Activated CD8-positive, alpha-beta T cell treated with anti-CD3 and anti-CD28 coated beads for 36 hours (primary cell): ENCODE results near the gene CCT8. TPM values are rescaled to one million over a fixed set of nuclear protein-coding genes. Genes with fewer than 3 reads are reported as not detected.

Source experiments
- ATAC-seq: fragments of 200-7000 bp; cut with Tn5 transposase; one replicate; pipeline ENCODE4 v1.10.0; 2021; ENCODE audit warnings: mild to moderate bottlenecking, moderate library complexity
- CTCF ChIA-PET: fragments of 350-600 bp; sonication (Branson Sonifier 250); formaldehyde crosslinking; loops from one replicate; lab custom pipeline; 2021; ENCODE audit warnings: antibody characterized with exemption; lab: Charles Lee
- POLR2A ChIA-PET: fragments of 350-600 bp; sonication (Branson Sonifier 250); formaldehyde crosslinking; loops from one replicate; lab custom pipeline; 2021; ENCODE audit warnings: antibody characterized with exemption; lab: Charles Lee
- DNase-seq: peaks from one replicate; pipeline ENCODE4 v3.0.0-alpha.2; 2020
- H3K27ac Mint-ChIP-seq: one replicate; pipeline ENCODE4 v1.8.0; 2021; ENCODE audit warnings: mild to moderate bottlenecking, mixed read lengths
- H3K27me3 Mint-ChIP-seq: one replicate; pipeline ENCODE4 v1.8.0; 2021; ENCODE audit warnings: mixed read lengths
- H3K36me3 Mint-ChIP-seq: one replicate; pipeline ENCODE4 v1.8.0; 2021; ENCODE audit warnings: low read depth, mixed read lengths
- H3K4me1 Mint-ChIP-seq: one replicate; pipeline ENCODE4 v1.8.0; 2021; ENCODE audit warnings: low read depth, mixed read lengths
- H3K4me3 Mint-ChIP-seq: one replicate; pipeline ENCODE4 v1.8.0; 2021; ENCODE audit warnings: mild to moderate bottlenecking, moderate library complexity, mixed read lengths
- H3K9me3 Mint-ChIP-seq: one replicate; pipeline ENCODE4 v1.8.0; 2021; ENCODE audit warnings: mixed read lengths
- CTCF ChIP-seq: fragments of 200-600 bp; IDR thresholded peaks from one replicate; pipeline ENCODE4 v1.8.0; 2022; ENCODE audit warnings: antibody characterized with exemption, mild to moderate bottlenecking
- intact Hi-C: fragments of 100-400 bp; cut with micrococcal nuclease; formaldehyde crosslinking; loops from one replicate; pipeline ENCODE4 v1.10.0; 2022
- total RNA-seq, 2 experiments: library from RNA; stranded (reverse); gene quantifications; one replicate each; pipeline ENCODE4 v1.2.3, GENCODE V29; 2021

The CCT8 gene
- total RNA-seq, 2 experiments from 2014 or later, result 474 to 489 TPM

GRCh38 chr21:29052224-29052623 is 21.2 kb downstream of the CCT8 start:
- Mint-ChIP-seq H3K27ac (no peak overlapping the region), H3K4me1 (no peaks in the 10 kb centered on the region), H3K36me3 (peaks cover 39% of the 10 kb centered on the region), H3K27me3 (no peaks in the 10 kb centered on the region), H3K9me3 (no peaks in the 10 kb centered on the region), H3K4me3 (no peak overlapping the region)
- intact Hi-C loops, result no loop called here
- CTCF ChIA-PET, result interaction anchor here (0.9 kb wide), 1 partner anchor 19 kb away, joined by 3 read pairs; no protein-coding TSS in a partner anchor
- ATAC-seq (no peak), DNase-seq (no peak)
- TF ChIP-seq CTCF, result no peak
- POLR2A ChIA-PET, result interaction anchor here (1.7 kb wide), 1 partner anchor 20 kb away, joined by 5 read pairs; no protein-coding TSS in a partner anchor

- no peak overlapping the region for H3K4me3 Mint-ChIP-seq
- H3K4me1 Mint-ChIP-seq, result peaks cover 4% of the 10 kb centered on the region
- H3K36me3 Mint-ChIP-seq, result peaks cover 44% of the 10 kb centered on the region
- ChIA-PET CTCF (no interaction called here), POLR2A (interaction anchor here (0.5 to 1.7 kb wide), 3 partner anchors 12 to 142 kb away, joined by 3 to 4 read pairs (median 3); no protein-coding TSS in a partner anchor)
- no peak overlapping the region for H3K27ac Mint-ChIP-seq
- no peaks in the 10 kb centered on the region for H3K9me3 Mint-ChIP-seq
- intact Hi-C loops, result no loop called here
- no peak for DNase-seq
- TF ChIP-seq CTCF, result no peak
- no peaks in the 10 kb centered on the region for H3K27me3 Mint-ChIP-seq
- ATAC-seq, result no peak
Measured at GRCh38 chr21:29034678-29035077, 38.8 kb downstream of the CCT8 start.

GRCh38 chr21:29033871-29034270 is 39.6 kb downstream of the CCT8 start:
- POLR2A ChIA-PET, result interaction anchor here (1.0 to 1.7 kb wide), 4 partner anchors 9 to 38 kb away, joined by 3 to 8 read pairs (median 4); partner anchors contain the start of gene USP16
- TF ChIP-seq CTCF, result no peak
- H3K4me1 Mint-ChIP-seq, result peaks cover 9% of the 10 kb centered on the region
- H3K36me3 Mint-ChIP-seq, result peaks cover 43% of the 10 kb centered on the region
- intact Hi-C loops, result no loop called here
- H3K27ac Mint-ChIP-seq, result peak overlapping the region; percentile 30
- H3K9me3 Mint-ChIP-seq, result no peaks in the 10 kb centered on the region
- H3K27me3 Mint-ChIP-seq, result no peaks in the 10 kb centered on the region
- DNase-seq (no peak), ATAC-seq (no peak)
- CTCF ChIA-PET, result no interaction called here
- H3K4me3 Mint-ChIP-seq, result no peak overlapping the region

- POLR2A ChIA-PET, result interaction anchor here (1.0 to 1.7 kb wide), 5 partner anchors 9 to 39 kb away, joined by 3 to 8 read pairs (median 4); partner anchors contain the start of gene USP16
Measured at GRCh38 chr21:29033301-29033700, 40.1 kb downstream of the CCT8 start.

More at GRCh38 chr21:29033301-29033700, 40.1 kb downstream of the CCT8 start:
- Mint-ChIP-seq H3K9me3 (no peaks in the 10 kb centered on the region), H3K27ac (peak overlapping the region; percentile 0), H3K36me3 (peaks cover 40% of the 10 kb centered on the region), H3K27me3 (no peaks in the 10 kb centered on the region), H3K4me1 (peaks cover 9% of the 10 kb centered on the region), H3K4me3 (no peak overlapping the region)
- ATAC-seq (no peak), DNase-seq (no peak)
- intact Hi-C loops, result no loop called here
- CTCF ChIA-PET, result interaction anchor here (1.6 kb wide), 1 partner anchor 36 kb away, joined by 4 read pairs; no protein-coding TSS in a partner anchor
- no peak for TF ChIP-seq CTCF
